Activated CD4-positive, alpha-beta T cell treated with anti-CD3 and anti-CD28 coated beads, Interleukin-2, amount 50 U/mL, for 4 hours (primary cell): ENCODE data around the gene CDK5RAP1.

Source experiments
- DNase-seq, 2 experiments: peaks; one replicate each; pipeline ENCODE4 v3.0.0-alpha.2; 2020

CDK5RAP1 gene

GRCh38 chr20:33328157-33329137 is 72.9 kb downstream of the CDK5RAP1 start:
- DNase-seq: no peak

DNA sequence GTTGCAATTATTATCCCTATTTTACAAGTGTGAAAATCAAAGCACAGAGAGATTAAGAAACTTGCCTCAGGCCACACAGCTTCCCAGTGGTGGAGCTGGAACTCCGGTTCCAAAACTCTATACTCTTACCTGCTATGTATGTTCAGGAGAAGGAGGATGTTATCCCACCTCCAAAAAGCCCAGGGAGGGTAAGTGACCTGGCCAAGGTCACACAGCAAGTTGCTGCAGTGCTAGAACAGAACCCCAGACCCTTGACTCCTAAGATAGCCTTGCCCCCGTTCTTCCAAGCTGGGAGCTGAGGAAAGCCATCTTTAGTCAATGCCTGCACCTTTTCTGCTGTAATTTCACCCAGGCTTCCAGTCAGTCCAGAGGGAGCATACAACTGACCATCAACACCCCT is 76.0 kb downstream of the CDK5RAP1 start:
- no peak for DNase-seq

DNA sequence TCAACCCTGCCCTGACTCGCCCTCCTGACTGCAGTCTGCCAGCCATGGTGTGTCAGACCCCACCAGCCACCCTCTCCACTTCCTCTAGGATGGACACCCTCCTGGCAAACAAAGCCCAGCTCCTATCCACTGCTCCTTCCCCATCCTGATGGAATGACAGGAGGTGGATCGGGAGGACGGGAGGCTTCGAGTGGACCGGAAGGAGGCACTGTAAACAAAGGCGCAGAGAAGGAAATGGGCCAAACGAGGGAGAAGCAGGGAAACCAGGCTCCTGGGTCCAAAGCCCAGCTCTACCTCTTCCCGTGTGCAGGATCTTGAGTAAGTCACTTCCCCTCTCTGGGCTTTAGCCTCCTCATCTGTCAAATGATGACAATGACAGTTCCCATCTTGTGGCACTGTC is 78.1 kb downstream of the CDK5RAP1 start:
- DNase-seq: no peak

DNA sequence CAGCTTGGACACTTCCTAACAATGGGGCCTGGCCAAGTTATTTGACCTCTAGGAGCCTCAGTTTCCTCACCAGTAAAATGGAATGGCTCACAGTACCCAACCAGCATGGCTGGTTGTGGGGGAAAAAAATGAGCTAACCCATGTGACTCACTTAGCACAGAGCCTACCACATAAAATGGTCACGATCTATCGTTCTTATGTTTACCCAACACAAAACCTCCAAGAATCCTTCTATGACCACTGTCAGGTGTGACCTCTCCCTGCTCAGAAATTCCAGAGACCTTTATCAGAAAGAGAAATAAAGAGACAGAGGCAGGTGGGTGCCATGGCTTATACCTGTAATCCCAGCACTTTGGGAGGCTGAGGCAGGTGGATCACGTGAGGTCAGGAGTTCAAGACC is 78.9 kb downstream of the CDK5RAP1 start:
- no peak for DNase-seq

GRCh38 chr20:33320006-33320405 is 81.3 kb downstream of the CDK5RAP1 start:
- DNase-seq: no peak

- no peak for DNase-seq
Measured at GRCh38 chr20:33318096-33318429, 83.3 kb downstream of the CDK5RAP1 start.

- DNase-seq: no peak
Measured at GRCh38 chr20:33317424-33318095, 83.8 kb downstream of the CDK5RAP1 start.

DNA sequence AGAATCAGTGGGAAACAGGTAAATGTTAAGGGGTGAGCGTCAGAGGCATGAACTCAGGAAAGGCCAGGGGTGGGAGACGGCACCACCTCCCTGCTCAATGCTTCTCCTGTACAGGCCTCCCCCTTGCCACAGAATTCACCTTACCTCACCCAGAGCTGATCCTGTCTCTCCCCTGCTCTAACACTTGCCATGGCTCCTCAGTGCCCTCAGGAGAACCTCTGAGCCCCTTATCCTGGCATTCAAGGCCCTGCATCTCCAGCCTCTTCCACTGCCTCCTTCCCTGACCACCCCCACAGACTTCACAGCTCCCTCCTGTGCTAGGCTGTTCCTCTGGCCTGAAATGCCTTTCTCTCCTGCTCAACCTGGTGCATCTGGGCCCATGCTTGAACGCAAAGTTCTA is 84.4 kb downstream of the CDK5RAP1 start:
- DNase-seq: no peak

- DNase-seq: no peak
Measured at GRCh38 chr20:33316343-33316742, 85.0 kb downstream of the CDK5RAP1 start.

- no peak for DNase-seq
Measured at GRCh38 chr20:33313686-33314314, 87.5 kb downstream of the CDK5RAP1 start.

GRCh38 chr20:33312583-33312982 is 88.7 kb downstream of the CDK5RAP1 start:
- no peak for DNase-seq

DNA sequence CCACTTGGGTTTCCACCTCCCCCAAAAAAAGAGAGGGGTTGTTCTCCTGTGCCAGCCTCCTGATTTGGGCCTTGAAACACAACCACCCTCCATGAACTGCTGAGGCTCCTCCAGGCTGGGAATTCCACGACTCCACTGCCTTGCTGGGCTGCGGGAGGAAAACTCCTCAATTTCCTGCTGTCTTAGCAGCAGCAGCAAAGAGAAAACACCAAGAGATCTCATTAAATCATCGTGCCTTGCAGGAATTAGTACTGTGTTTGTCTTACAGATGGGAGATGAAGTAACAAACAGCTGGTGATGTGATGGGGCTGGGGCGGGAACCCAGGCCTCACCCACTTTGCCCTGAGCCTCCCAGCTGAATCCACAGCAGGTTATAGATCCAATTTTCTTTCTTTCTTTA is 89.3 kb downstream of the CDK5RAP1 start:
- DNase-seq: no peak

GRCh38 chr20:33311011-33311410 is 90.3 kb downstream of the CDK5RAP1 start:
- no peak for DNase-seq

DNA sequence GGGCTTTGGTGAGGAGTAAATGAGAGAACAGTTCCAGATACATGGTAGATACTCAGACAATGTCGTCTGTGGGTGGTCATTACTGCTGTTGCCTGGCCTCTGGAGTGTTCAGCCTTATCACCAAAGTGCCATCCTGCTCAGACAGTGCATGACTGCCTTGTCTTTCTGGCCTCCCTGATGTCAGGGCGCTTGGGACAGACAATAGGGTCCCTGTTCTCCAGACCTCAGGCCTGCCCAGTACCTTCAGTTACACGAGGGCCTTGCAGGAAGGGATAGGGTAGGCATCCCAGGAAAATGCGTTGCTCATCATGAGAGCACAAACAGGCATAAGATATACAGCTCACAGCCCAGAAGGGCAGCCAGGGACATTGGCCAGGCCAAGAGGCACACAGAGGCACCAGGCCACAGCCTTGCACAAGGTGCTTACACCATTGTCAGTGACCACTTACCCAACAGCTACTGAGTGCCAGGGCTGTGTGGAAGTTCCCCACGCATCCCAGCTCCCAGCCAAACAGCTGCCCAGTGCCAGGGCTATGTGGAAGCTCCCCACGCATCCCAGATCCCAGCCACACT is 90.9 kb downstream of the CDK5RAP1 start:
- no peak for DNase-seq

GRCh38 chr20:33309631-33310030 is 91.7 kb downstream of the CDK5RAP1 start:
- DNase-seq: no peak
